WTC11 (cell line): Measurements from ENCODE around the gene NRIP2. TPM values are rescaled to one million over a fixed set of nuclear protein-coding genes. Genes with fewer than 3 reads are reported as not detected.

ENCODE experiments used
- ATAC-seq: fragments of 200-7000 bp; cut with Tn5 transposase; 2 replicates; pipeline ENCODE4 v1.10.0; 2021; ENCODE audit warnings: mild to moderate bottlenecking, moderate library complexity
- CTCF ChIA-PET: fragments of 300-600 bp; sonication (Branson Sonifier 250); formaldehyde crosslinking; loops from one replicate; lab custom pipeline; 2021; ENCODE audit warnings: antibody characterized with exemption; lab: Charles Lee
- POLR2A ChIA-PET: fragments of 350-600 bp; sonication (Branson Sonifier 250); formaldehyde crosslinking; loops from one replicate; lab custom pipeline; 2021; ENCODE audit warnings: antibody characterized with exemption; lab: Charles Lee
- DNase-seq: peaks from one replicate; pipeline ENCODE4 v3.0.0; 2021; ENCODE audit warnings: low spot score
- H3K27ac Mint-ChIP-seq: 2 replicates; pipeline ENCODE4 v1.8.0; 2021; ENCODE audit warnings: mixed read lengths
- H3K27me3 Mint-ChIP-seq: 2 replicates; pipeline ENCODE4 v1.8.0; 2021; ENCODE audit warnings: low read depth, mild to moderate bottlenecking, moderate library complexity, mixed read lengths
- H3K36me3 Mint-ChIP-seq: 2 replicates; pipeline ENCODE4 v1.8.0; 2021; ENCODE audit warnings: mixed read lengths
- H3K4me1 Mint-ChIP-seq: 2 replicates; pipeline ENCODE4 v1.8.0; 2022; ENCODE audit warnings: mixed read lengths
- H3K4me3 Mint-ChIP-seq: 2 replicates; pipeline ENCODE4 v1.8.0; 2021; ENCODE audit warnings: mild to moderate bottlenecking, moderate library complexity, mixed read lengths
- H3K9me3 Mint-ChIP-seq: 2 replicates; pipeline ENCODE4 v1.8.0; 2021; ENCODE audit warnings: mixed read lengths
- AFF4 ChIP-seq: sonication (generic); formaldehyde crosslinking; IDR thresholded peaks from 2 replicates; pipeline ENCODE4 v1.8.1; 2023; ENCODE audit warnings: mild to moderate bottlenecking, missing genetic modification reagents, borderline replicate concordance
- ATF3 ChIP-seq: sonication (generic); formaldehyde crosslinking; conservative IDR thresholded peaks from 2 replicates; pipeline ENCODE4 v1.8.1; 2022; ENCODE audit warnings: mild to moderate bottlenecking, missing genetic modification reagents
- CBFB ChIP-seq: sonication (generic); formaldehyde crosslinking; IDR thresholded peaks from 2 replicates; pipeline ENCODE4 v1.8.1; 2022; ENCODE audit warnings: mild to moderate bottlenecking, low read depth, missing genetic modification reagents
- CDX4 ChIP-seq: fragments of 250-450 bp; sonication (Bioruptor Pico); IDR thresholded peaks from 2 replicates; pipeline ENCODE4 v1.9.0; 2021; ENCODE audit warnings: moderate library complexity, mild to moderate bottlenecking, inconsistent platforms, borderline replicate concordance
- E2F4 ChIP-seq: sonication (generic); formaldehyde crosslinking; IDR thresholded peaks from 2 replicates; pipeline ENCODE4 v1.8.1; 2022; ENCODE audit warnings: low read depth, mild to moderate bottlenecking, moderate library complexity, missing genetic modification reagents, borderline replicate concordance
- EMX1 ChIP-seq: fragments of 250-450 bp; sonication (Bioruptor Pico); IDR thresholded peaks from 2 replicates; pipeline ENCODE4 v1.8.0; 2021; ENCODE audit warnings: mild to moderate bottlenecking
- ESRRA ChIP-seq: sonication (generic); formaldehyde crosslinking; IDR thresholded peaks from 2 replicates; pipeline ENCODE4 v1.8.1; 2022; ENCODE audit warnings: mild to moderate bottlenecking, missing genetic modification reagents, borderline replicate concordance
- GRHL2 ChIP-seq: fragments of 250-450 bp; sonication (Bioruptor Pico); IDR thresholded peaks from 2 replicates; pipeline ENCODE4 v1.8.0; 2022; ENCODE audit warnings: mild to moderate bottlenecking, moderate library complexity; ENCODE audit not compliant: insufficient replicate concordance, severe bottlenecking
- GTF2I ChIP-seq: fragments of 250-450 bp; sonication (Bioruptor Pico); conservative IDR thresholded peaks from 2 replicates; pipeline ENCODE4 v1.4.0; 2021; ENCODE audit warnings: mild to moderate bottlenecking
- HMGA2 ChIP-seq: fragments of 250-450 bp; sonication (Bioruptor Pico); IDR thresholded peaks from 2 replicates; pipeline ENCODE4 v1.4.0; 2021; ENCODE audit warnings: mild to moderate bottlenecking, moderate library complexity
- KAT7 ChIP-seq: sonication (generic); formaldehyde crosslinking; IDR thresholded peaks from 2 replicates; pipeline ENCODE4 v1.8.1; 2023; ENCODE audit warnings: missing genetic modification reagents, mild to moderate bottlenecking, borderline replicate concordance
- NFYB ChIP-seq: sonication (generic); formaldehyde crosslinking; conservative IDR thresholded peaks from 2 replicates; pipeline ENCODE4 v1.8.0; 2022; ENCODE audit warnings: low read depth, missing genetic modification reagents
- OVOL2 ChIP-seq: fragments of 250-450 bp; sonication (Bioruptor Pico); IDR thresholded peaks from 2 replicates; pipeline ENCODE4 v1.9.0; 2021; ENCODE audit warnings: mild to moderate bottlenecking, borderline replicate concordance
- SMAD4 ChIP-seq: sonication (generic); formaldehyde crosslinking; IDR thresholded peaks from 2 replicates; pipeline ENCODE4 v1.8.0; 2022; ENCODE audit warnings: mild to moderate bottlenecking, missing genetic modification reagents
- TEAD1 ChIP-seq: sonication (generic); formaldehyde crosslinking; IDR thresholded peaks from 2 replicates; pipeline ENCODE4 v1.8.0; 2022; ENCODE audit warnings: mild to moderate bottlenecking, missing genetic modification reagents
- ZBTB21 ChIP-seq: sonication (generic); formaldehyde crosslinking; IDR thresholded peaks from 2 replicates; pipeline ENCODE4 v1.8.1; 2023; ENCODE audit warnings: mild to moderate bottlenecking, missing genetic modification reagents, borderline replicate concordance
- ZNF121 ChIP-seq: sonication (generic); formaldehyde crosslinking; IDR thresholded peaks from 2 replicates; pipeline ENCODE4 v1.8.0; 2023; ENCODE audit warnings: missing genetic modification reagents
- ZNF396 ChIP-seq: fragments of 250-450 bp; sonication (Bioruptor Pico); IDR thresholded peaks from 2 replicates; pipeline ENCODE4 v1.8.0; 2021; ENCODE audit warnings: mild to moderate bottlenecking, moderate library complexity, borderline replicate concordance
- ZNF416 ChIP-seq: fragments of 250-450 bp; sonication (Bioruptor Pico); IDR thresholded peaks from 2 replicates; pipeline ENCODE4 v1.9.0; 2021; ENCODE audit warnings: mild to moderate bottlenecking, inconsistent platforms
- ZNF423 ChIP-seq: fragments of 250-450 bp; sonication (Bioruptor Pico); IDR thresholded peaks from 2 replicates; pipeline ENCODE4 v2.1.2; 2022; ENCODE audit warnings: mild to moderate bottlenecking, moderate library complexity
- ZNF532 ChIP-seq: fragments of 250-450 bp; sonication (Bioruptor Pico); IDR thresholded peaks from 2 replicates; pipeline ENCODE4 v1.9.0; 2021; ENCODE audit warnings: mild to moderate bottlenecking, borderline replicate concordance
- ZNF671 ChIP-seq: fragments of 250-450 bp; sonication (Bioruptor Pico); IDR thresholded peaks from 2 replicates; pipeline ENCODE4 v1.8.0; 2021; ENCODE audit warnings: mild to moderate bottlenecking
- total RNA-seq: library from RNA; stranded (reverse); gene quantifications from 3 replicates; pipeline ENCODE4 v1.2.3, GENCODE V29; 2021

Gene NRIP2
- total RNA-seq, 1 experiment from 2014 or later: not detected

GRCh38 chr12:2826721-2827515, 7.9 kb downstream of the NRIP2 start:
- CTCF ChIA-PET: no interaction called here

GRCh38 chr12:2826036-2826435, 8.8 kb downstream of the NRIP2 start:
- Mint-ChIP-seq H3K4me1 (peaks cover 18% of the 10 kb centered on the region), H3K9me3 (no peaks in the 10 kb centered on the region), H3K27ac (no peak overlapping the region), H3K27me3 (no peaks in the 10 kb centered on the region), H3K4me3 (no peak overlapping the region), H3K36me3 (peaks cover 69% of the 10 kb centered on the region)
- DNase-seq (no peak), ATAC-seq (no peak)
- ChIA-PET CTCF (interaction anchor here (1.2 to 2.5 kb wide), 4 partner anchors 20 to 215 kb away, joined by 3 to 14 read pairs (median 6); no protein-coding TSS in a partner anchor), POLR2A (interaction anchor here (0.9 kb wide), 1 partner anchor 30 kb away, joined by 3 read pairs; no protein-coding TSS in a partner anchor)
- TF ChIP-seq SMAD4 (CRISPR knock-in tag) (no peak), CBFB (no peak)

More at GRCh38 chr12:2826721-2827515, 7.9 kb downstream of the NRIP2 start:
- no peak for ATAC-seq
- no peaks in the 10 kb centered on the region for H3K9me3 Mint-ChIP-seq
- no peaks in the 10 kb centered on the region for H3K27me3 Mint-ChIP-seq
- TF ChIP-seq ZNF396 (CRISPR knock-in tag) (no peak), ATF3 (no peak), E2F4 (CRISPR knock-in tag) (no peak), CDX4 (no peak), ZBTB21 (no peak), ZNF532 (no peak), ZNF121 (CRISPR knock-in tag) (no peak), TEAD1 (CRISPR knock-in tag) (no peak), OVOL2 (CRISPR knock-in tag) (no peak), GTF2I (CRISPR knock-in tag) (no peak), ZNF671 (CRISPR knock-in tag) (no peak), ESRRA (CRISPR knock-in tag) (no peak), NFYB (no peak)
- TF ChIP-seq, all 79 proteins: peak for 0
- Mint-ChIP-seq H3K4me3 (no peak overlapping the region), H3K36me3 (peaks cover 66% of the 10 kb centered on the region), H3K4me1 (peaks cover 18% of the 10 kb centered on the region), H3K27ac (no peak overlapping the region; the same call in 1 of the 2 replicates)
- no peak for DNase-seq
- POLR2A ChIA-PET: no interaction called here

GRCh38 chr12:2825132-2825531, 9.7 kb downstream of the NRIP2 start:
- Mint-ChIP-seq H3K27ac (peak overlapping the region; percentile 22; the same call in 1 of the 2 replicates), H3K4me1 (peaks cover 22% of the 10 kb centered on the region), H3K36me3 (peaks cover 69% of the 10 kb centered on the region), H3K9me3 (no peaks in the 10 kb centered on the region), H3K27me3 (no peaks in the 10 kb centered on the region), H3K4me3 (no peak overlapping the region)
- ATAC-seq: peak; percentile 53
- ChIA-PET POLR2A (interaction anchor here (0.6 to 0.9 kb wide), 2 partner anchors 31 to 33 kb away, joined by 3 read pairs; no protein-coding TSS in a partner anchor), CTCF (interaction anchor here (0.6 to 2.5 kb wide), 8 partner anchors 20 to 248 kb away, joined by 3 to 14 read pairs (median 4); no protein-coding TSS in a partner anchor)
- no peak for DNase-seq
- no peak for TF ChIP-seq KAT7 (CRISPR knock-in tag)
- no peak for TF ChIP-seq EMX1
- no peak for TF ChIP-seq AFF4 (CRISPR knock-in tag)
- TF ChIP-seq NFYB: no peak
- TF ChIP-seq HMGA2: no peak
- no peak for TF ChIP-seq ZNF121 (CRISPR knock-in tag)
- no peak for TF ChIP-seq ZNF423 (CRISPR knock-in tag)
- TF ChIP-seq GRHL2 (CRISPR knock-in tag): no peak
- no peak for TF ChIP-seq ZNF416 (CRISPR knock-in tag)
